IPS-NIHi11 (cell line): ENCODE data around the gene GFOD1.
"Not testable (repeated sequence)": the region's sequence is repeated elsewhere in the genome, so short reads cannot be mapped to it uniquely, and the experiment has no call there.

Source experiments
- DNase-seq: peaks from one replicate; pipeline ENCODE4 v3.0.0; 2012; ENCODE audit warnings: mixed read lengths, low spot score

The GFOD1 gene

GRCh38 chr6:13354331-13355042 lies 132.9 kb downstream of the GFOD1 start:
- no peak for DNase-seq

GRCh38 chr6:13352165-13352564 lies 135.2 kb downstream of the GFOD1 start:
- DNase-seq = no peak

GRCh38 chr6:13351271-13351670 lies 136.1 kb downstream of the GFOD1 start:
- peak; percentile 52 for DNase-seq

GRCh38 chr6:13349811-13350506 lies 137.4 kb downstream of the GFOD1 start:
- DNase-seq = no peak

GRCh38 chr6:13348334-13349113 lies 138.9 kb downstream of the GFOD1 start:
- DNase-seq = no peak

GRCh38 chr6:13346245-13346644 lies 141.2 kb downstream of the GFOD1 start:
- no peak for DNase-seq

- no peak for DNase-seq
Observed at GRCh38 chr6:13342414-13343019, 144.9 kb downstream of the GFOD1 start.

- no peak for DNase-seq
Observed at GRCh38 chr6:13339863-13340630, 147.4 kb downstream of the GFOD1 start.

GRCh38 chr6:13338038-13338437 lies 149.4 kb downstream of the GFOD1 start:
- DNase-seq = no peak

GRCh38 chr6:13336553-13336952 lies 150.8 kb downstream of the GFOD1 start:
- DNase-seq = peak; percentile 86

GRCh38 chr6:13334953-13335352 lies 152.4 kb downstream of the GFOD1 start:
- no peak for DNase-seq

- DNase-seq = no peak
Observed at GRCh38 chr6:13332349-13332706, 155.1 kb downstream of the GFOD1 start.

- no peak for DNase-seq
Observed at GRCh38 chr6:13331516-13332348, 155.7 kb downstream of the GFOD1 start.

GRCh38 chr6:13328875-13329183 lies 158.6 kb downstream of the GFOD1 start:
- no peak for DNase-seq

- DNase-seq = peak; percentile 94
Observed at GRCh38 chr6:13328076-13328874, 159.1 kb downstream of the GFOD1 start, which contains the start of gene TBC1D7. Gene TBC1D7, minus strand, starts transcription at chr6:13328537. Its CDS starts 1,639 bp downstream, at chr6:13326898.

- DNase-seq = no peak
Observed at GRCh38 chr6:13327691-13328075, 159.7 kb downstream of the GFOD1 start.

GRCh38 chr6:13326031-13326586 lies 161.3 kb downstream of the GFOD1 start:
- not testable (repeated sequence) for DNase-seq

GRCh38 chr6:13319891-13320564 lies 167.4 kb downstream of the GFOD1 start:
- no peak for DNase-seq

- DNase-seq = no peak
Observed at GRCh38 chr6:13318821-13319220, 168.6 kb downstream of the GFOD1 start.
